Upper lobe of left lung (tissue), 6 donors: ENCODE results near the gene PHLDA3. TPM values are rescaled to one million over a fixed set of nuclear protein-coding genes. Genes with fewer than 3 reads are reported as not detected.
A peak's percentile ranks its signal among the peaks of the same experiment; 100 is the strongest.

Experiments
- ATAC-seq, 2 donors: fragments of 200-7000 bp; cut with Tn5 transposase; one replicate each; pipeline ENCODE4 v1.9.1; 2022; ENCODE audit warnings: mild to moderate bottlenecking in 2 of 2, moderate library complexity in 2 of 2; ENCODE audit not compliant: low FRiP score in 2 of 2
- DNase-seq, 2 donors: peaks; one replicate each; pipeline ENCODE4 v3.0.0-alpha.2; 2019 to 2020
- H3K27ac ChIP-seq, 4 donors: fragments of 200-600 bp; sonication (generic); one replicate each; pipeline ENCODE4 v1.5.1; 2016 to 2019
- H3K27me3 ChIP-seq, 4 donors: fragments of 200-600 bp; sonication (generic); one replicate each; pipeline ENCODE4 v1.5.1; 2017 to 2019
- H3K36me3 ChIP-seq, 4 donors: fragments of 200-600 bp; sonication (generic); one replicate each; pipeline ENCODE4 v1.5.1; 2016 to 2019
- H3K4me1 ChIP-seq, 4 donors: fragments of 200-600 bp; sonication (generic); one replicate each; pipeline ENCODE4 v1.5.1; 2018 to 2019
- H3K4me3 ChIP-seq, 4 donors: fragments of 200-600 bp; sonication (generic); one replicate each; pipeline ENCODE4 v1.5.1; 2017 to 2019; ENCODE audit warnings: mild to moderate bottlenecking in 2 of 4, moderate library complexity in 1 of 4
- H3K9me3 ChIP-seq, 4 donors: fragments of 200-600 bp; sonication (generic); one replicate each; pipeline ENCODE4 v1.5.1; 2018 to 2019
- CTCF ChIP-seq, 6 experiments: fragments of 450-650 bp in 4 of 6; fragments of 200-600 bp in 2 of 6; sonication (generic) in 2 of 6; IDR thresholded peaks; one replicate each; pipeline ENCODE4 v1.5.1; 2016 to 2019; ENCODE audit warnings: antibody characterized with exemption in 6 of 6
- EP300 ChIP-seq, 4 donors: sonication (generic); formaldehyde crosslinking; IDR thresholded peaks; one replicate each; pipeline ENCODE4 v1.5.1; 2017; ENCODE audit warnings: antibody characterized with exemption in 4 of 4, control low read depth in 2 of 4
- POLR2A ChIP-seq, 4 donors: fragments of 450-650 bp; IDR thresholded peaks; one replicate each; pipeline ENCODE4 v1.5.1; 2016 to 2017; ENCODE audit warnings: antibody characterized with exemption in 4 of 4, mild to moderate bottlenecking in 2 of 4
- POLR2AphosphoS5 ChIP-seq, 2 donors: sonication (generic); formaldehyde crosslinking; IDR thresholded peaks; one replicate each; pipeline ENCODE4 v1.5.1; 2017; ENCODE audit warnings: antibody characterized with exemption in 2 of 2
- WGBS, 2 donors: methylation state at CpG; one replicate each; pipeline ENCODE4 v1.1.5; 2017 to 2018; 5-methylcytosine and 5-hydroxymethylcytosine counted together
- total RNA-seq, 6 donors: library from RNA; depleted of rRNA in 4 of 6; stranded (reverse); fragments of >200 nt in 4 of 6; gene quantifications; one replicate each; pipeline versions ENCODE4 v1.1.0 to v1.2.1, GENCODE V29; 2016 to 2021
- donor health status: DM: no; HTN: no; CAD: no; lungs with moderate emphysema.
- donor health status: DM: no; HTN: yes; CAD: no; lungs with severe emphysema.

The PHLDA3 gene
- total RNA-seq, 6 donors from 2014 or later, result 45.1 to 211 (median 88.1) TPM

DNA sequence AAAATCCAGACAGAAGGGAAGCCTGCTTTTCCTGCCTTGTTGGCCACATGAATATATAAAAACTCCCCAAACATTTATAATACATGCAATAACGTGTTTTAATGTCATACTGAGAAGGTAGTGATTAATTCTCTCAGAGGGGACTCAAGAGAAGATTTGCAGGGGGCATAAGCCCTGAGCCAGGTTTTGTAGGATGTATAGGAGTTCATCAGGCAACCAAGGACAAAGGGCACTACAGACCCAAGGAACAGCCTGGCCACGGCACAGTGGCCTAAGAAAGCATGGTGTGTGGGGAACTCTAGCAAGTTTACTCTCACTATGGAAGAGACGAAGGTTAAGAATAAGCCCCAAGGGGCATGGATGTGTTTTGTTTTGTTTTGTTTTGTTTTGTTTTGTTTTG is 32.0 kb downstream of the PHLDA3 start:
- no peak overlapping the region for H3K27ac ChIP-seq
- no peaks in the 10 kb centered on the region for H3K36me3 ChIP-seq
- peaks cover 6 to 13% (median 10%) of the 10 kb centered on the region in 4 donors for H3K4me1 ChIP-seq
- WGBS, 2 donors, result 76 to 81% methylated on average over 3 of the region's 3 CpGs
- no peaks in the 10 kb centered on the region for H3K27me3 ChIP-seq
- no peak overlapping the region for H3K4me3 ChIP-seq
- no peak for TF ChIP-seq EP300 (IDR thresholded peaks at IDR 0.05)
- TF ChIP-seq POLR2AphosphoS5 (IDR thresholded peaks at IDR 0.05), result no peak
- TF ChIP-seq POLR2A (IDR thresholded peaks at IDR 0.05), result no peak
- no peak for TF ChIP-seq CTCF (IDR thresholded peaks at IDR 0.05)
- DNase-seq (no peak), ATAC-seq (no peak)
- no peaks in the 10 kb centered on the region for H3K9me3 ChIP-seq

- no peaks in the 10 kb centered on the region for H3K9me3 ChIP-seq
- H3K4me1 ChIP-seq, result peaks cover 6 to 13% (median 10%) of the 10 kb centered on the region in 4 donors
- TF ChIP-seq EP300 (IDR thresholded peaks at IDR 0.05) (no peak), POLR2AphosphoS5 (IDR thresholded peaks at IDR 0.05) (no peak), POLR2A (IDR thresholded peaks at IDR 0.05) (no peak), CTCF (IDR thresholded peaks at IDR 0.05) (no peak)
- DNase-seq, result no peak
- no peak overlapping the region for H3K27ac ChIP-seq
- WGBS, 2 donors, result 68 to 73% methylated on average over 6 of the region's 6 CpGs
- H3K4me3 ChIP-seq, result no peak overlapping the region
- H3K36me3 ChIP-seq, result no peaks in the 10 kb centered on the region
- H3K27me3 ChIP-seq, result no peaks in the 10 kb centered on the region
- ATAC-seq, result peak in 1 of 2 donors; percentile 35
Measured at GRCh38 chr1:201436393-201436792, 32.6 kb downstream of the PHLDA3 start.

DNA sequence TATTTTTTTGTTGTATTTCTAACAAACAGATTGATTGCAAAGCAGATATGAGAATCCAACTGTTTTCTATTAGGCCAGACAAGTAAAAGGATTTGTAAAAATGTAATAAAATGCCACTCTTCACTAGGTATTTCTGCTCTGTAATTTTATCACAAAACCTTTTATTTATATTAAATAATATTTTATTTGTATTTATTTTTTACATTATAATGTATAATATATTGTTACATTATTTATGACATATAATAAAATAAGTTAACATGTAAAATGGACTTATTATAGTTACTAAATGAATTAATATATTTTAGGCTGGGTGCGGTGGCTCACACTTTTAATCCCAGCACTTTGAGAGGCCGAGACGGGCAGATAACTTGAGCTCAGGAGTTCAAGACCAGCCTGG is 34.7 kb downstream of the PHLDA3 start:
- H3K4me3 ChIP-seq, result no peak overlapping the region
- TF ChIP-seq EP300 (IDR thresholded peaks at IDR 0.05) (no peak), POLR2A (IDR thresholded peaks at IDR 0.05) (no peak), CTCF (IDR thresholded peaks at IDR 0.05) (no peak), POLR2AphosphoS5 (IDR thresholded peaks at IDR 0.05) (no peak)
- H3K4me1 ChIP-seq, result peaks cover 6 to 13% (median 10%) of the 10 kb centered on the region in 4 donors
- 92 to 96% methylated on average over 3 of the region's 3 CpGs for WGBS, 2 donors
- ATAC-seq, result no peak
- no peaks in the 10 kb centered on the region for H3K36me3 ChIP-seq
- no peaks in the 10 kb centered on the region for H3K27me3 ChIP-seq
- H3K27ac ChIP-seq, result no peak overlapping the region
- DNase-seq, result no peak
- H3K9me3 ChIP-seq, result no peaks in the 10 kb centered on the region

DNA sequence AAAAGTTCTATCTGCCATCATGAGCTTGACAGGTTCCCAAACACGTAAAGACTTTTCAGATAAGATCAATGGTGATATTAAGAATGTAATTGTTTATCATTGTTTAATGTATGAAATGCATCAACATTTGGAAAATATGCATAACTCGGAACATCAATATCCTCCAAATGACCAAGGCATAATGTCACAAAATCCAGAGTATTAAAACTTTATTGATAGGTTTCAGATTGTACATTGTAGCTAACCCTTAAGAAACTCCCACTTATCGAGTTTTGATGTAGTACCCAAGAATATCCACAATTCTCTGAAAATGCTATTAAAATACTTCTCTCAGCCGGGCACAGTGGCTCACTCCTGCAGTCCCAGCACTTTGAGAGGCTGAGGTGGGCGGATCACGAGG is 35.4 kb downstream of the PHLDA3 start:
- H3K9me3 ChIP-seq, result no peaks in the 10 kb centered on the region
- no peak for ATAC-seq
- TF ChIP-seq EP300 (IDR thresholded peaks at IDR 0.05) (no peak), POLR2A (IDR thresholded peaks at IDR 0.05) (no peak), CTCF (IDR thresholded peaks at IDR 0.05) (no peak), POLR2AphosphoS5 (IDR thresholded peaks at IDR 0.05) (no peak)

DNA sequence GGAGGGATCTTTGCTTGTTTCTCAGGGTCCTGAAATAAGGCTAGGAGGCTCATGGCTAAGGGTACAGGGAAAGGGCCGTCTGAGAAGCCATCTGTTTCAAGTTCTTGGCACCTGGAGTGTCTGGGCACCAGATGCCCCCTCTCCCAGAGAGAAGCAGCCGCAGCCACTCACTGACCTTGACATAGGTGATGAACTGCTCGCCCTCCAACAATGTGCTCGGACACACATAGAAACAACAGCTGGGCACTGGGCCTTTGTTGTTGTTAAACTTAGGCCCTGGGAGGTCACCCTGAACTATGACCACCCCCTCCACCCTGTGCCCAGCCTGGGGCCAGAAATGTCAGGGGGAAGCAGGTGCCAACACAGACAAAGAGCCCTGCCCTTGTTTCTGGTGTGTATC is 38.2 kb downstream of the PHLDA3 start:
- 81 to 90% methylated on average over 3 to 4 of the region's 4 CpGs for WGBS, 2 donors

More for the DNA sequence above, 35.4 kb downstream of the PHLDA3 start:
- Histone ChIP-seq H3K36me3 (no peaks in the 10 kb centered on the region), H3K27me3 (no peaks in the 10 kb centered on the region), H3K4me1 (peaks cover 6 to 13% (median 10%) of the 10 kb centered on the region in 4 donors), H3K27ac (no peak overlapping the region), H3K4me3 (no peak overlapping the region)
- 87 to 90% methylated on average over 6 of the region's 6 CpGs for WGBS, 2 donors
- DNase-seq, result no peak

More for the DNA sequence above, 38.2 kb downstream of the PHLDA3 start:
- H3K27me3 ChIP-seq, result no peaks in the 10 kb centered on the region
- no peaks in the 10 kb centered on the region for H3K9me3 ChIP-seq
- TF ChIP-seq POLR2A (IDR thresholded peaks at IDR 0.05), result no peak
- no peak for TF ChIP-seq POLR2AphosphoS5 (IDR thresholded peaks at IDR 0.05)
- TF ChIP-seq EP300 (IDR thresholded peaks at IDR 0.05), result no peak
- no peak for TF ChIP-seq CTCF (IDR thresholded peaks at IDR 0.05)
- H3K4me3 ChIP-seq, result no peak overlapping the region
- H3K4me1 ChIP-seq, result peaks cover 0 to 6% (median 6%) of the 10 kb centered on the region in 4 donors
- no peaks in the 10 kb centered on the region for H3K36me3 ChIP-seq
- DNase-seq (no peak), ATAC-seq (no peak)
- no peak overlapping the region for H3K27ac ChIP-seq
